ENCODE data around the gene FGFR2. TPM values are rescaled to one million over a fixed set of nuclear protein-coding genes. Genes with fewer than 3 reads are reported as not detected.

The FGFR2 gene
- total RNA-seq, 1 experiment from 2014 or later, result 135 TPM

GRCh38 chr10:121618906-121619305, 20.7 kb upstream of the FGFR2 start:
- Histone ChIP-seq H3K4me1 (ENCODE audit: insufficient read depth, low read length) (no peaks in the 10 kb centered on the region), H3K56ac (ENCODE audit: insufficient read length, low read depth, low read length) (no peak overlapping the region)
- H3K4me3 Mint-ChIP-seq, result no peak overlapping the region

More at GRCh38 chr10:121618906-121619305, 20.7 kb upstream of the FGFR2 start:
- Histone ChIP-seq H2AK5ac (ENCODE audit: insufficient read length, low read length) (no peak overlapping the region), H2AFZ (ENCODE audit: low read length) (no peak overlapping the region), H2BK120ac (ENCODE audit: low read depth, low read length, poor library complexity, severe bottlenecking) (no peak overlapping the region), H3K23me2 (ENCODE audit: insufficient read length, low read depth, low read length, poor library complexity, severe bottlenecking) (no peaks in the 10 kb centered on the region), H4K91ac (ENCODE audit: insufficient read length, low read depth, low read length) (no peak overlapping the region), H3K18ac (ENCODE audit: insufficient read length, low read depth, low read length) (no peak overlapping the region), H3K9me3 (ENCODE audit: control insufficient read depth, low read depth, low read length) (no peaks in the 10 kb centered on the region), H2BK5ac (ENCODE audit: insufficient read length, low read length) (no peak overlapping the region), H3K79me2 (ENCODE audit: insufficient read depth, low read length) (no peaks in the 10 kb centered on the region), H3K79me1 (ENCODE audit: insufficient read depth, low read depth, low read length, poor library complexity, severe bottlenecking) (no peaks in the 10 kb centered on the region), H3K4me2 (ENCODE audit: insufficient read depth, insufficient read length, low read length) (no peak overlapping the region), H2BK20ac (ENCODE audit: low read depth, low read length, poor library complexity, severe bottlenecking) (no peak overlapping the region), H3K4ac (ENCODE audit: low read depth, low read length) (no peak overlapping the region), H3K27ac (ENCODE audit: insufficient read length, low read depth, low read length) (no peak overlapping the region), H3K9ac (ENCODE audit: extremely low read depth, insufficient read length, low read length) (no peak overlapping the region), H3T11ph (ENCODE audit: low read length) (no peak overlapping the region), H4K8ac (replicated peaks; ENCODE audit: insufficient read length, low read depth, low read length) (no peak overlapping the region), H4K5ac (ENCODE audit: insufficient read length, low read depth, low read length) (no peak overlapping the region), H3K23ac (ENCODE audit: insufficient read length, low read depth, low read length) (no peak overlapping the region), H2BK15ac (ENCODE audit: low read depth, low read length) (no peak overlapping the region), H3K14ac (ENCODE audit: insufficient read depth, low read length) (no peak overlapping the region), H2BK12ac (ENCODE audit: insufficient read length, low read depth, low read length) (no peak overlapping the region), H4K20me1 (ENCODE audit: control insufficient read depth, insufficient read depth, insufficient read length) (no peaks in the 10 kb centered on the region), H3K27me3 (ENCODE audit: insufficient read depth, low read length) (no peaks in the 10 kb centered on the region)
- no peak for TF ChIP-seq CTCF (conservative IDR thresholded peaks at IDR 0.05)
- WGBS (ENCODE audit: extremely low coverage, insufficient read length, low lambda C conversion rate), result no CpG with 5 or more reads among the region's 2 CpGs
- no peak for DNase-seq
- Mint-ChIP-seq H3K36me3 (ENCODE audit: insufficient read depth in 1 of 3, low read depth in 3 of 3) (peaks cover 4 to 16% (median 12%) of the 10 kb centered on the region in 3 experiments), H3K4me1 (peaks cover 3 to 4% of the 10 kb centered on the region in 2 experiments; a peak in 2 of 4 replicates), H3K27ac (no peak overlapping the region), H3K27me3 (ENCODE audit: low read depth) (no peaks in the 10 kb centered on the region; the same call in none of the 2 replicates), H3K9me3 (peaks cover 9 to 15% of the 10 kb centered on the region in 2 experiments)

Measured in H9 (cell line).